ENCODE results near the gene PAQR9. TPM values are rescaled to one million over a fixed set of nuclear protein-coding genes. Genes with fewer than 3 reads are reported as not detected.

PAQR9 gene
- polyA plus RNA-seq, 1 of the 3 experiments (the other 2 are of a cell fraction), result 0.16 TPM

- TF ChIP-seq RCOR1 (IDR thresholded peaks at IDR 0.05; ENCODE audit: low read length), result no peak
Observed at GRCh38 chr3:142961539-142961938, 1.9 kb downstream of the PAQR9 start (continued).

GRCh38 chr3:142960322-142960850 lies 3.1 kb downstream of the PAQR9 start:
- ChIA-PET CTCF (no interaction called here), POLR2A (no interaction called here)
- Histone ChIP-seq H3K27me3 (ENCODE audit: insufficient read depth) (no peaks in the 10 kb centered on the region), H3K9me2 (no peaks in the 10 kb centered on the region), H3F3A (replicated peaks; ENCODE audit: insufficient read depth) (peaks cover 14% of the 10 kb centered on the region), H3K27ac (ENCODE audit: low read depth in 2 of 2, low read length in 1 of 2) (no peak overlapping the region), H3K79me2 (ENCODE audit: insufficient read depth) (no peaks in the 10 kb centered on the region), H4K20me1 (ENCODE audit: insufficient read depth) (no peaks in the 10 kb centered on the region), H3K9ac (no peak overlapping the region), H3K4me2 (no peak overlapping the region), H2AFZ (ENCODE audit: low read depth) (no peak overlapping the region), H3K9me3 (no peaks in the 10 kb centered on the region), H3K36me3 (replicated peaks in 1 of 2; ENCODE audit: control insufficient read depth in 1 of 2, insufficient read depth in 2 of 2, low read length in 1 of 2) (no peaks in the 10 kb centered on the region), H3K4me1 (ENCODE audit: control insufficient read depth in 1 of 2, insufficient read depth in 2 of 2, low read depth in 1 of 2, low read length in 1 of 2) (peaks cover 3 to 6% of the 10 kb centered on the region in 2 experiments; a peak in 1 of 4 replicates), H3K4me3 (ENCODE audit: low read depth in 2 of 2, low read length in 1 of 2) (no peak overlapping the region)
- DNase-seq, result no peak
- WGBS (ENCODE audit: low lambda C conversion rate), result 15% methylated on average over 1 of the region's 1 CpG
- TF ChIP-seq EZH2phosphoT487 (IDR thresholded peaks at IDR 0.05; ENCODE audit: borderline replicate concordance, low read depth) (no peak), MEF2A (IDR thresholded peaks at IDR 0.05; ENCODE audit: borderline replicate concordance, low read depth) (no peak), RCOR1 (IDR thresholded peaks at IDR 0.05; ENCODE audit: low read length) (no peak), MXI1 (IDR thresholded peaks at IDR 0.05; ENCODE audit: low read depth, low read length) (no peak), TAF1 (IDR thresholded peaks at IDR 0.05; ENCODE audit: borderline replicate concordance, low read depth, low read length) (no peak), SMC3 (IDR thresholded peaks at IDR 0.05; ENCODE audit: low read depth, low read length) (no peak), EP300 (IDR thresholded peaks at IDR 0.05; ENCODE audit: borderline replicate concordance in 1 of 2, low read depth in 1 of 2, low read length in 1 of 2) (no peak), USF2 (IDR thresholded peaks at IDR 0.05; ENCODE audit: borderline replicate concordance, low read depth, low read length) (no peak), MAX (IDR thresholded peaks at IDR 0.05; ENCODE audit: low read depth) (no peak), PBX3 (IDR thresholded peaks at IDR 0.05) (no peak), GATA2 (CRISPR knock-in tag; IDR thresholded peaks at IDR 0.05) (no peak), IRF3 (IDR thresholded peaks at IDR 0.05; ENCODE audit: low read depth, low read length) (no peak), RXRA (IDR thresholded peaks at IDR 0.05; ENCODE audit: borderline replicate concordance, low read depth) (no peak)

Data from SK-N-SH (cell line).